PFSK-1 (cell line): ENCODE measurements around the gene PILRA.

Experiments
- POLR2AphosphoS5 ChIP-seq: IDR thresholded peaks from 2 replicates; pipeline ENCODE4 v1.6.1; 2012; ENCODE audit warnings: low read depth, mild to moderate bottlenecking, control low read depth, low read length, moderate library complexity
- TAF1 ChIP-seq: IDR thresholded peaks from 2 replicates; pipeline ENCODE4 v1.6.1; 2012; ENCODE audit warnings: low read length, control low read depth, borderline replicate concordance; ENCODE audit not compliant: insufficient read depth

GRCh38 chr7:100367676-100368613 lies 5.3 kb upstream of the PILRA start:
- TF ChIP-seq POLR2AphosphoS5 (no peak; the same call in 1 of the 2 replicates), TAF1 (no peak)
